ENCODE results near the gene ASZ1.

ASZ1 gene

GRCh38 chr7:117402109-117402508 lies 25.2 kb downstream of the ASZ1 start:
- in situ Hi-C loops (cut with MboI; ENCODE audit: low sequenced_read_pairs) = no loop called here

DNA sequence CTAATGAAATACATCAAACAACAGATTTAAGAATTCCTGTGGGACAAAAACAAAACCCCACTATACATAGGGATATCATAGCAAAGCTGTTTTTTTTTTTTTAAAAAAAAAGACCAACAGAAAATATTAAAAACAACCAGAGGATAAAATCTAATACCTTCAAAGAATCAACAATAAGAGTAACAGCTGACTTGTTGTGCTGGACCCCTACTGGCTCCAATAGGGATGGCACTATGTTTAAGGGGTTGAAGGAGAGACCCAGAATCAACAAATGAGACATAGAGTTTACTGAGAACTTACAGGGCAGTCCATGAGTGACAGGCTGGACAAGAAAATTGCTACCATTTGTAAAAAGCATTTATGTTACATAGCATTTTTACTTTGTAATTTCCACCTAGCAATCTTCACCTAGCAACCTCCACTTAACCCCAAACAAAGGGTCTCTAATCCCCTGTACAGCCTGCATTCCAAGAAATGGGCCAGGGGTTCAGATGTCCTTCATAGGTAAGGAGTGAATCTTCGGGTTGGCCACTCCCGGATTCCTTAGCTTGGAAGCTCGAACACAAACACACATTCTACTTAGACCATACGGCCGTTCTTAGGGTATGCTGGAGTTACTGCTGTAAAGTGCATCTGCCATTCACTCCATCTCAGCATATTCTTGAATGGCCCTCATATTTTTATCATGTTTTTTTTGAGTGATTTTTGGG lies 25.8 kb downstream of the ASZ1 start:
- in situ Hi-C loops (cut with MboI; ENCODE audit: low sequenced_read_pairs) = no loop called here

GRCh38 chr7:117399820-117400422 lies 27.4 kb downstream of the ASZ1 start:
- in situ Hi-C loops (cut with MboI; ENCODE audit: low sequenced_read_pairs) = loop anchor here (25.0 kb wide), 1 partner anchor 463 kb away; no protein-coding TSS in a partner anchor

GRCh38 chr7:117395743-117396142 lies 31.6 kb downstream of the ASZ1 start:
- in situ Hi-C loops (cut with MboI; ENCODE audit: low sequenced_read_pairs) = loop anchor here (25.0 kb wide), 1 partner anchor 458 kb away; no protein-coding TSS in a partner anchor

DNA sequence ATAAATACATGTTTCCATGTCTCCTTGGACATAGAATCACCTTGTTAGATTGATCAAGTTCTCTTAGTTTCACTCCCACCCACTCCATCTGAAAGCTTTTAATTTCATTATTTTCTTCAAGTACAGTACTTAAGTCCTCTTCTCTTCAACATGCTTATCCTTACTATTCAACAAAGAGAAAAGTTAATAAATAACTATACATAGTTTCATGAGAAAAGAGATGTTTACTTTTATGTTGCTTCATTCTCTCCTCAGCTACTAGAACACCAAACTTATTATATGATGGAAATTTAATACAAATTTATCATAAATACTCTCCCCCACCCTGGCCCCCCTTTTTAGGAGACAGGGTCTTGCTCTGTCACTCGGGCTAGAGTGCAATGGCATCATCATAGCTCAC lies 33.5 kb downstream of the ASZ1 start:
- in situ Hi-C loops (cut with MboI; ENCODE audit: low sequenced_read_pairs) = loop anchor here (25.0 kb wide), 1 partner anchor 456 kb away; no protein-coding TSS in a partner anchor

DNA sequence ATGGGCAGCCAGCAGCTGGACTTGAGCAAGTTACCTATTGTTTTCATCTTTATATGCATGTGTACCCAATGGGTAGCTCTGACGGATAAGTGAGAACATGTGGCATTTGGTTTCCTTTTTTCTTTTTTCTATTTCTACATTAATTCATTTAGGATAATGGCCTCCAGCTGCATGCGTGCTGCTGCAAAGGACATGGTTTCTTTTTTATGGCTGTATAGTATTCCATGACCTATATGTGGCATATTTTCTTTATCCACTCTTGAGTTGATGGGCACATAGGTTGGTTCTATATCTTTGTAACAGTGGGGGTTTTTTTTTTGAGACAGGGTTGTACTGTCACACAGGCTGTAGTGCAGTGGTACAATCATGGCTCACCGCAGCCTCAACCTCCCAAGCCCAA lies 37.4 kb downstream of the ASZ1 start:
- in situ Hi-C loops (cut with MboI; ENCODE audit: low sequenced_read_pairs) = loop anchor here (25.0 kb wide), 1 partner anchor 453 kb away; no protein-coding TSS in a partner anchor

DNA sequence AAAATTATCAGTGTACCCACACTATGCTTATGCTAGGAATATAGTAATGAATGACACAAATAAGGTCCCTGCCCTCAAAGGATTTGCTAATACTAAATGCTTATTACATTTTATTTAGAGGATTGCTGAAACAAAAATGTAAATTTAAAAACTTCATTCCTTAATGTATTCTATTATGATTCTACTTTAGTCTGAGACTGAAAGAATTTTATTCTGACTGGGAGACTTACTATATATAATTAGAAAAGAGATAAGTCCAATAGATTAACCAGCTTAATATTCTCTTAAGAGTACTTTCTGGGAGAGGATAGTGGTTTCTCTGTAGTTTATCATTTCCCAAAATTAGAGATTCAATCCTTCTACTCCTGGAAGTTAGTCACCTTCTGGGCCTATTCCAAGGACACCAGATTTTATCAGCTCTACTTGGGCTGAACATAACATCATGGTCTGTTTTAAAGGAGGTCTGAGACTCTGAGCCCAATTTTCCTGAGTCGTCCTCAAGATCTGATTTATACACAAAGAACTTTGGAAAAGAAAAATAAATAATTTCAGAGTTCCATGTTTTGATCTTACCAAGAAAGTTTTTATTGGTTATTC lies 41.1 kb downstream of the ASZ1 start:
- in situ Hi-C loops (cut with MboI; ENCODE audit: low sequenced_read_pairs) = loop anchor here (25.0 kb wide), 1 partner anchor 449 kb away; no protein-coding TSS in a partner anchor

GRCh38 chr7:117385363-117386109 lies 41.8 kb downstream of the ASZ1 start:
- in situ Hi-C loops (cut with MboI; ENCODE audit: low sequenced_read_pairs) = loop anchor here (25.0 kb wide), 1 partner anchor 448 kb away; no protein-coding TSS in a partner anchor

DNA sequence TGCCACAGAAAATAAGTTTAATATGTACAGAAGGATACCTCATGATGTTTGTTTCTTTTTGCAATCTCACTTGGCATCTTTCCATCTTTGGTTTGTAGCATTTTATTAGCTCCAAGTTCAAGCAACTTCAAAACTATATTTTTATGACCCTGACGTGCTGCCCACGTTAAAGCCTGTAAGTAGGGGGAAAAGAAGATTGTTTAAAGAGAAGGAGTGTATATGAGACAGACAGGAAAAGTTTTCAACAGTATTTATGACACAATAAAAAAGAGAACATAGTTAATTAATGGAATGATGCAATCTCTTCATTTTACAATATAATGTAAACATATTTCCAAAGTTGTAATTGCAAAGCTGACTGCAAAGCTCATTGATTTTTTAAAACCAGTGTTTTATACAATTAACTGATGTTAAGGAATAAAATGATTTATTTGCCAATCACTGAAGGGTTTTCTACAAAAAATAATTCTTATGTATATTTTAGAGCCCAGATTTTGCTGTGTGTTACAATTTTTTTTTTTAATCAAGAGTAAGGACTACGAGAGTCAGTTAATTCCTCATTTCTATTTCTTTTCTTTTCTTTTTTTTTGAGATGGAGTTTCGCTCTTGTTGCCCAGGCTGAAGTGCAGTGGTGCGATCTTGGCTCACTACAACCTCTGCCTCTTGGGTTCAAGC lies 42.5 kb downstream of the ASZ1 start:
- in situ Hi-C loops (cut with MboI; ENCODE audit: low sequenced_read_pairs) = loop anchor here (25.0 kb wide), 1 partner anchor 448 kb away; no protein-coding TSS in a partner anchor

DNA sequence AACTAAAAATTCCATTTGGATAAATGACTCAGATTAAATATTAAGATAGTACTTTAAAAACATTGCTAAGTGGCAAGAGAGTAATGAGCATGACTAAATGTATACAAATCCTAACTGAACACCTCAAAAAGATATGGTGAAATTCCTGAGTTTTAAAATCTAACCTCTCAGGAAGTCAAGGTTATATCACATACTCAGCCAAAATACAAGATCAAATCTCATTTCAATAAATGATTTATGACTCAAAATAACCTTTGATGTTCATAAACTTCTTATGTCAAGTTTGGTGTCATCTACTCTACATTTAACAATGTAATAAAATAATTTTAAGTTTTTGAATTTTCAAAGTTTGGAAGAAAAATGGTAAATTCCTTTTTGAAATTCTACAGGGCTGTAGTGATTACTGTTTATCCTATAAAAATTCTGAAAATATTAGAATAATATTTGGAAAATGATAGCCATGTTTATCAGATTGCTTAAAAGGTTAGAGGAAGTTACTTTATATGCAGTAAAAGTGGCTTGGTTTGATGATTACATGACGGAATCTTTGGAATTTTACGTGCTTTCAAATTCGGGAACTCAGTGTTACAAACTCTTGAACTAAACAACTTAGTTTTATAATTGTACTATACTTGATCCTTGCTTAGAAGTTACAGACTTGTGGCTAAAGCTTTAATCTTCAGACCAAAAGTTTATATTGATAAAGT lies 43.7 kb downstream of the ASZ1 start:
- in situ Hi-C loops (cut with MboI; ENCODE audit: low sequenced_read_pairs) = loop anchor here (25.0 kb wide), 1 partner anchor 446 kb away; no protein-coding TSS in a partner anchor

DNA sequence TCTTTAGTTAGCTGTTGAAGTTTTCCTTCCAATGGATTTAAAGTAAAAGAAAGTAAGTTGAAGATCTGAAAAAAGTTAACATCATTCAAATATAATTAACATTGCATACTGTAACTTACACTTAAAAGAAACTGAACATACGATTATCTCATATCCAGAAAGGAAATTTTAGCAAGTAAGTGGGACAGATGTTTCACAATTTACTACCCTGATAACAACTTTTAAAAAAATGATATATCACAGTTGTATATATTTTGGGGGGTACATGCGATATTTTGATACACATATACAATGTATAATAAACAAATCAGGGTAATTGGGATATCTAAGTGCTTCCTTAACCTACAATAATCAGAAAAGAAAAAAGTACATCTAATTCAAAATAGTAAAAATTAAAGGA lies 44.2 kb downstream of the ASZ1 start:
- in situ Hi-C loops (cut with MboI; ENCODE audit: low sequenced_read_pairs) = loop anchor here (25.0 kb wide), 1 partner anchor 446 kb away; no protein-coding TSS in a partner anchor

DNA sequence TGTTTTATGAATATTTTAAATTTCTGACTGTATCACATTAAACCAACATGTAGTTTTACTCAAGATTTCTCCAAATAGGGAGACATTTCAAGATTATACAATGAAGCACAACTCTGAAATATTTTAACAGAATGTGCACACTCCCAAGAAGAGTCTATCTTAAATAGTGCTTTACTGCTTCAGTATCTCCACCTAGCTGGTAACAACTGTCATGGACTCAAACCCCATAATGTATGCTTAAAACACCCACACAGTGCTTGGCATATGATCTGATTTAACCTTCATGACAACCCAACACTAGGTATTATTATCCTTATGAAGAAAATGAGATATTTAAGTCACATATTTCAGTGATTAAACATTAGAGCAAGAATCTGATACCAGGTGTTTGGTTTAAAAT lies 45.9 kb downstream of the ASZ1 start:
- in situ Hi-C loops (cut with MboI; ENCODE audit: low sequenced_read_pairs) = loop anchor here (25.0 kb wide), 1 partner anchor 444 kb away; no protein-coding TSS in a partner anchor

DNA sequence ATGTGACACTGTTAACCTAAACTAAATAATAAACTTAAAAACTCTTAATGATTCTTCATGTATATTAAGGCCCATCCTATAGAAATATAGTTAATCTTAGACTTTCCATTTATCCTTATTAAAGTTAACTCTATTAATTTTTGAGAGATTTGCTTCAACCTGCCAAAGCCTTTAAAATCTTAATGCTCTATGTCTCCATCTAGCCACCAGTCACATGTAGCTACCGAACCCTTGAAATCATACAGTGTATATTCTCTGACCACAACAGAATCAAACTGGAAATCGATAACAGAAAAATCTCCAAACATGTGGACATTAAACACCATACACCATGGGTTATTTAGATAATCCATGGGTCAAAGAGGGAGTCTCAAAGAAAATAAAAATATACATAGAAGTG lies 51.9 kb downstream of the ASZ1 start:
- in situ Hi-C loops (cut with MboI; ENCODE audit: low sequenced_read_pairs) = loop anchor here (25.0 kb wide), 1 partner anchor 438 kb away; no protein-coding TSS in a partner anchor

- in situ Hi-C loops (cut with MboI; ENCODE audit: low sequenced_read_pairs) = no loop called here
These were observed 55.2 kb downstream of the ASZ1 start for GRCh38 chr7:117372073-117372472.

DNA sequence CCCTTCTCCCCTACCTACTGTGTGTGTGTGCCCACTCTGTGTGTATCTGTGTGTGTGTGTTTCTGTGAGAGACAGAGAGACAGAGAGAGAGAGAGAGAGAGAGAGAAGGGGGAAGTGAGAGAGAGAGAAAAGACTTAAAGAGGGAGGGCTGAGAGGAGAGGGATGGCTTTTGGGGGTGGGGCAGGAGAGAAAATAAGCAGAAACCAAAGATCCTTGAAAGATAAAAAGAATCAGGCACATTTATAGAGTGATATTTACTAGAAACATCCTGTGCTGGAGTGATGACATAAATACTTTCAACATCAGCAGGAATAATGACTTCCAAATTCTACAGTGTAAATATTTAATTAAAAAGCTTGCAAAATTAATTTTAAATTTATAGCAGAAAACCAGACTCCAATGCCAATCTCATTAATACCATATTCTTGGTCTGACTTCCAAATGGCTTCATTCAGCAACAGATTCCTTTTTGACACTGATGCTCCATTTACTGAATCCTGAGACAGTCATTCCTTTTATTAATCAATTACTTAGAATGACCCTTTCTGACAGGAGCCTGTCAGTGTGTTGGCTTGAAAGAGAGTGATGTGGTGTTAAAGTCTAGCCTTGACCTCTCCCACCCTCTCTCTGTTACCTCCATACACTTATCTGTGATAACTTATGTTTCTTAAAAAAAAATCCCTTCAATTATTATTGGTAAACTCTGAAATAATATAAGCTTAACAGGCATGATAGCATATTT lies 62.8 kb downstream of the ASZ1 start:
- in situ Hi-C loops (cut with MboI; ENCODE audit: low sequenced_read_pairs) = no loop called here

DNA sequence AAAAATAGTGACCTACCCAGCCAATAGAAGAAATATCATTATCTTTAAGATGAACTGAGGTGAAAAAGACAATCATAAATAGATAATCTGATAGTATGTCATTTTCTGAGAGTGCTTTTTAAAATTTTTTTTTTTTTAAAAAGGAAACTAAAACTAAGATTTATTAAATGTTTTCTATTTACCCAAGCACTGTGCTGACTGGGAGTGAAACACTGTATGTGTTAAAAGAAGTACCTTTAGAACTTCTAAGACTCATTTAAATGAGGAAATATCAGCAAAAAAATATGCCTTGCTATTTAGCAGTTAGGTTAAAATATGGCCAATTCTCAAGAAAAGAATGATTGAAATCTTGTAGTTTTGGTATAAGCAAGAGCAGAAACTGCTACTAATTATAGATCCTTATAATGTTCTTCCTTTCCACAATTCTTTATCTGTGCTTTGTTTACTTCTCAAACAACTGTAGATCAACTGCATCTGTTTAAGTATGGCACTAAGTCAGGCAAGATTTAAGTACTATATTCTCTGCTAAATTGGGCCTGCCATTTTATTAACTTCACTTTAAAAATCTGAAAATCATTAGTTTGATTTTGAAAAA lies 64.9 kb downstream of the ASZ1 start:
- in situ Hi-C loops (cut with MboI; ENCODE audit: low sequenced_read_pairs) = no loop called here

DNA sequence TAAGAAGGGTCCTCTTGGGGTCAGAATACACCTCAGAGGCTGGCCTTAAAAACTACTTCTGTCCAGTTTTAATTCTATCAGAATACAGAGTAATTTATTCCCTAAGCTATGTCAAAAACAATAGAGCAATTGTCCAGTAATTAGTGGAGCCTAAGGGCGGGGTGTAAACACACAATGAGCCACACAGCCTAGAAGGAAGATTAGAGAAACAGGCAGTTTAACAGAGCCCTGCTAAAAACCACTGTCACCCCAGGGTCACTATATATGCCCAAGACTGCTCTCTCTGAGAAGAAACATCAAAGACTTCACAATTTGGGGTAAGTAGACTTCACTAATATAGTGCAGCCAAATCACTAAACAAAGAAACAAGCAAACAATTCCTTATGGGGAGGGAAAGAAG lies 77.3 kb downstream of the ASZ1 start:
- in situ Hi-C loops (cut with MboI; ENCODE audit: low sequenced_read_pairs) = no loop called here

DNA sequence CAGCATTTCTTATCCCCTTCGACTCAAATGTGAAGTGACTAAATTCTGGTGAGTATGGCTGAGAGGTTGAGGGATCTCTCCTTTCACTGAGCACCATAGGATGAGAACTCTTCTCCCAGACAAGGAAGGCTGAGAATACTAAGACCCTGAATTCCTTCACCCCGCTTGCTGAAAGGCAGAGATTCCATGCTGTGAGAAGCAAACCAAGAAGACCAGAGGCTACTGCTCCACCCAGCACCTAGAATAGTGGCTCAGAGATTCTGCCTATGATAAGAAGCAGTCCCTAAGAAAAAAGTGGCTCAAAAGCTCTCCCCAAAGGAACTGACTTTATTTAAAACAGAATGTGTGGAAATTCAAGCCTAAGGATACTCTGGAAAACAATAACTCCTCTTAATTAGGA lies 77.7 kb downstream of the ASZ1 start:
- in situ Hi-C loops (cut with MboI; ENCODE audit: low sequenced_read_pairs) = no loop called here
